ENCODE data around the gene CHRD.
A peak's percentile ranks its signal among the peaks of the same experiment; 100 is the strongest.

Gene CHRD

GRCh38 chr3:184384342-184384741, 4.5 kb downstream of the CHRD start:
- DNase-seq: no peak

- DNase-seq: no peak
Measured at GRCh38 chr3:184384856-184385422, 5.1 kb downstream of the CHRD start.

- no peak for DNase-seq
Measured at GRCh38 chr3:184386047-184386806, 6.4 kb downstream of the CHRD start.

GRCh38 chr3:184387174-184387714, 7.4 kb downstream of the CHRD start:
- no peak for DNase-seq

GRCh38 chr3:184388164-184388935, 8.5 kb downstream of the CHRD start:
- no peak for DNase-seq

- DNase-seq: no peak
Measured at GRCh38 chr3:184388936-184389230, 9.0 kb downstream of the CHRD start.

- DNase-seq: no peak
Measured at GRCh38 chr3:184389384-184389783, 9.5 kb downstream of the CHRD start.

GRCh38 chr3:184389935-184390528, 10.2 kb downstream of the CHRD start:
- no peak for DNase-seq

- no peak for DNase-seq
Measured at GRCh38 chr3:184391266-184391665, 11.4 kb downstream of the CHRD start.

- DNase-seq: no peak
Measured at GRCh38 chr3:184395320-184395660, 15.4 kb downstream of the CHRD start.

- DNase-seq: no peak
Measured at GRCh38 chr3:184399410-184399809, 19.6 kb downstream of the CHRD start.

GRCh38 chr3:184405075-184406030, 25.5 kb downstream of the CHRD start:
- DNase-seq: no peak

GRCh38 chr3:184409331-184409926, 29.6 kb downstream of the CHRD start:
- DNase-seq: no peak

GRCh38 chr3:184409946-184410500, 30.2 kb downstream of the CHRD start:
- no peak for DNase-seq

- no peak for DNase-seq
Measured at GRCh38 chr3:184414418-184415202, 34.8 kb downstream of the CHRD start.

GRCh38 chr3:184415203-184415490, 35.3 kb downstream of the CHRD start:
- no peak for DNase-seq

- peak; percentile 16 to 42 for DNase-seq
Measured at GRCh38 chr3:184417619-184418327, 37.9 kb downstream of the CHRD start.

GRCh38 chr3:184419171-184419570, 39.3 kb downstream of the CHRD start:
- DNase-seq: no peak

- no peak for DNase-seq
Measured at GRCh38 chr3:184423561-184423960, 43.7 kb downstream of the CHRD start.

- no peak for DNase-seq
Measured at GRCh38 chr3:184426691-184427141, 46.9 kb downstream of the CHRD start.

All from SW 1271 (cell line).